Measurements from ENCODE around the gene PUS7L.
"Not testable (repeated sequence)": the region's sequence is repeated elsewhere in the genome, so short reads cannot be mapped to it uniquely, and the experiment has no call there.

The PUS7L gene, protein sequence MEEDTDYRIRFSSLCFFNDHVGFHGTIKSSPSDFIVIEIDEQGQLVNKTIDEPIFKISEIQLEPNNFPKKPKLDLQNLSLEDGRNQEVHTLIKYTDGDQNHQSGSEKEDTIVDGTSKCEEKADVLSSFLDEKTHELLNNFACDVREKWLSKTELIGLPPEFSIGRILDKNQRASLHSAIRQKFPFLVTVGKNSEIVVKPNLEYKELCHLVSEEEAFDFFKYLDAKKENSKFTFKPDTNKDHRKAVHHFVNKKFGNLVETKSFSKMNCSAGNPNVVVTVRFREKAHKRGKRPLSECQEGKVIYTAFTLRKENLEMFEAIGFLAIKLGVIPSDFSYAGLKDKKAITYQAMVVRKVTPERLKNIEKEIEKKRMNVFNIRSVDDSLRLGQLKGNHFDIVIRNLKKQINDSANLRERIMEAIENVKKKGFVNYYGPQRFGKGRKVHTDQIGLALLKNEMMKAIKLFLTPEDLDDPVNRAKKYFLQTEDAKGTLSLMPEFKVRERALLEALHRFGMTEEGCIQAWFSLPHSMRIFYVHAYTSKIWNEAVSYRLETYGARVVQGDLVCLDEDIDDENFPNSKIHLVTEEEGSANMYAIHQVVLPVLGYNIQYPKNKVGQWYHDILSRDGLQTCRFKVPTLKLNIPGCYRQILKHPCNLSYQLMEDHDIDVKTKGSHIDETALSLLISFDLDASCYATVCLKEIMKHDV

DNA sequence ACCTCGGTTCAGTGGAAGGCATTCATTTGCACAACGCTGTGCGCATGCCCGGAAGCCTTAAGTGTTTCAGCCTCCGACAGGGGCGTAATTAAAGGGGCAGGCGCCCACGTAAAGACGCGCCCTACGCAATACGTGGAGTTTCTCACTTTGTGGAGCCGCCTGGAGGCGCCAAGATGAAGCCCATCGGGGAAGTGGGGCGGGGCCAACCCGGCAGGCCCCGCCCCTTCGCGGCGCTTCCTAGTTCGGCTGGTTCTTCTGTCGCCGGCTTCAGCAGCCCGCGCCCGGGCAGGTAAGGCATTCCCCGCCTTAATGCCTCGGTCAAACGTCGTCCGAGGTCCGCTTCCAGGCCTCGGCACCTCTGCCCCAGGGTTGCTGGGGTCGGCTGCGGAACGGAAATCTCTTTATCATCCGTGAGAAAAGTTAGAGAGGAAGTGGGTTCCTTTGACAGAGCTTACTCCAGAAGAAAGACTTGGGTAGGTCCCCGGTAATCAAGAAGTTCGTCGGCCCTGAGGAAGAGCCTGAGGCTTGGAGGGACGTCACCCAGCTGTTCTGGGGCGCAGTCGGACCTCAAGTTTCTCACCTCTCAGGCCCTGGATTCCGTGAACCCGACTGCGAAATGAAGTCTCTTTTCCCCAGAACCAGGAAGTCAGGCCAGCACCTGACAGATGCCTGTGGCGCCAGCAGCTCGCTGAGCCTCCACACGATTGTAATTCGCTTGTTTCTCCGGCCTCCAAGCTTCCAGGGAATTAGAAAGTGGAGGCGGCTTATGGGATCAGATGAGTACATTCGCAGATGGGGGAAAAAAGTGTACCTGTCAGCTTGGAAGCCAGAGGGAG is at the start of gene PUS7L, which contains the start of gene IRAK4:
Gene PUS7L (minus strand): TSS at position 63 of the 836 bp plus-strand sequence. CDS start 3,545 bp downstream, outside the sequence.
Gene IRAK4 (plus strand): TSS at position 224 of the 836 bp plus-strand sequence. CDS start 9,161 bp downstream, outside the sequence.
- DNase-seq: peak; percentile 95

DNA sequence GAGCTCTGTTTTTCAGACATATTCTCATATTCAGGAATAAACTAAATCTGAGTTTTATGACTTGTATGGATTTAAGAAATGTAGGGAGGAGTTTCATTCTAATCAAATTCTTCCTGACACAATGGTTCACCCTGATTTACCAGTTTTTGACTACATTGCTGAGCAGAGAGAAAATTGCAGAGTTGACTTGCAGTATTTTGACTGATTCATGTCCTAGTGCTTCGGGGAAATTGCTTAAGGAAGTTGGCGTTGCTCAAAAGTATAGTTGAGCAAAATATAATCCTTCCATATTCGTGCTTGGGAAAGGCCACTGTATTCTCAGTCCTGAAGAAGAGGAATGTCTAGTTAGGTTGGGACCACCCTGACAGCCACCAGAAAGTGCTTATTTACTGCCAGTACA is 48.8 kb upstream of the PUS7L start:
- DNase-seq: no peak

DNA sequence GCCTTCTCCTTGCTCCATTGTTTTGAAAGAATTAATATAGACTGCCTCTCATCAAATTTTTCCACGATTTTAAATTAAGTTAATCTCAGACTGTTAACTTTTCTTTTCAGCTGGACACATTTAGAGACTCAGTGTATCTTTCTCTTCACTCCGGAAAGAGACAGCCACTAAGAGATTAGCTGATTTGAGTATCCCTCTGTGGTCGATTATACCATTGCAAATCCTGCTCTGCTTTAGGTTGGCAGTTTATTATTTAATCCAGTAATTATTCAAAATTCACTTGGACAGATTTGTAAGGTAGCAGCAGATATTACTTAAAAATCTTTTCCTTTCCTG is 48.1 kb upstream of the PUS7L start:
- no peak for DNase-seq

DNA sequence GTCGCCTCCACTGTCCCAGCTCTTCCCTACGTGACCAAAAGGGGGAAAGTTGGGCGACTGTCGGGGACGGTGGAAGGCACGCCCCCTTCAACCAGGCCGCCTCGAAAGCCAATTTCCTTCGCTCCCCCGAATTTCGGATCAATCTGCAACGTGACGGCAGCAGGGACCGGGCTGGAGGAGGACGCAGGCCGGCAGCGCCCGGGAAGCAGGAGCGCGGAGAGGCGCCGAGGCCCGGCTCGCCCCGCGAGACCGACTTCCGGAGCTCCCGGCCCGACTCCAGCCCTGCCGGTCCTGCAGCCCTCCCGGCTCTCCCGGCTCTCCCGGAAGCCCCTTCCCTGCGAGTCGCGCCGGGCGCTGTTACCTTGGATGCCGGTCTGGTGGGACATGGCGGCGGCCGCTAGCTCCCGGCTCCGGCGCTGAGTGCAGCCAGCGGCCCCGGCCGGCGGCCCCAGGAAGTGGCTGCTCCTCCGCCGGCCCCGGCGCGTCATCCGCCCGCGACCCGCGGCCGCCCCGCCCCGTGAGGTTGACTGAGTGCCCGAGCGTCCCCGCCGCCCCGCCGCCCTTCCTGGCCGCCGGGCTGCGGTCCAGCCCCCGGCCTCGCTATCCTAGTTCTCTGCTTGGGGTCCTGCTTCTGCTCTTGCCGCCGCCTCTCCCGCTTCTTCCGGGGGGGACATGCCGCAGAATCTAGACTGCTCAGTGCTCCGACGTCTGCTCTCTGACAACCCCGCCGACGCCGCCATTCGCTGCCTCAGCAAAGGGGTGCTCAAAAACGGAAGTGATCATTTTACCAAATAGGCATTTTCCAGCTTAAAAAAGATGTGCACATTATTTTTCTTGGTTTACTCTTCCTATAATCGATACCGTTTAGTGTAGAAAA is 47.5 kb upstream of the PUS7L start, which contains the start of gene TWF1:
Gene TWF1 (minus strand): TSS at position 458 of the 877 bp plus-strand sequence. CDS start 72 bp downstream, at position 386.
- peak; percentile 89 for DNase-seq

DNA sequence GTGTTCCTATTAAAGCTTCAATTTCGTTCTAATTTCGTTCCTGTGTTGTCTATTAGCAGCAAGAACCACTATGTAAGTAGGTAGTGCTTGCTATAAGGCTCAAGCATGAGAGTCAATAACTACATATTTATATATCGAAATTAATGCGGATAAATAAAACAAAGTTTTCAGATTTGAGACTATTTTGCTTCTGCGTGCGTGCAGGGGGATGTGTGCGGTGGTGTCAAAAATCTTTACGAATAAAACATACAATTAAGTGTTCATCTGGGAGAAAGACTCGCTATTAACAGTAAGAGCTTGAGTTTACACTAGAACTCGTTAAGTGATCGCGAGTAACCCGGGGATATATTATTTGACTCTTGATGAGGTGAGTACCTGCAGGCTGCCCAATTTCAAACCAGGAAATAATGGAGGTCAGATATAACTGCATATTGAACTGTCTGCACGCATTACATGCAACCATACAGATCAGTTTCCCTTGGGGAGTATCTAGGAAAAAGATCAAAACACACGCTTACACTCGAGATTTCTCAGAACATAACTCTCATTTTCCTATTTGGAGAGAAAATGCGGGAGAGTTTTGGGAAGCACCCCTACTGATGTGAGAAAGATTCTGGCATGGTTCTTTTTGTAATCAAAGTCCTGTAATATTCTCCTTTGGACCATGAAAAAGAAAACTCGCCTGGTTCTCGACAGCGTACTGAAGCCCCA is 46.7 kb upstream of the PUS7L start:
- no peak for DNase-seq

DNA sequence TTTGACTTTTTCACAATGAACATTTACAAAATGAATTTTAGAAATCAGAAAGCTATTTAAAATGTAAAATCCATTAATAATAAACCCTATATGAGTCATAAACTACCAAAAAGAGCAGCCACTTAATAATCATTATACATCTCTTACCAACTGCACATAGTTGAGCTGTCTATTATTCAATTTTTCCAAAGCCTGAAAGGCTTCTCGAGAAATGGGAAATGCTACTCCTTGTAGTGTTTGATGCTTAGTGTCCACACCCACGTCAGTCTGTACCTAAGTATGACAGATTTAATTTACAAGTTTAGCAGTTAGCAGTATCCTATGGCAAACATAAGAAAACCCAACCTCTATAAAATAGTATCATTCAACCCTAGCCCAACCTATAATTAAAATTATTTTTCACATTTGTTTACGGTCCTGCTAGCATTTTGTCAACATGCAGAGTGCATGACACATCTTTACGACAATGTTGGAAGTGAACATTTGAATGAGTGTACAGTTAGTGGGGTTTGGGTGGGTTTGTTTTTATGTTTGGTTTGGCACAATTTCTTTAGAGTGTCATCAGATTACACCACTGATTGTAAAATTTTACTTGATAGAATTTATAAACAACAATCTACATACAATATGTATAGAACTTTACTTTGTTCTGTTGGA is 39.1 kb upstream of the PUS7L start:
- no peak for DNase-seq

DNA sequence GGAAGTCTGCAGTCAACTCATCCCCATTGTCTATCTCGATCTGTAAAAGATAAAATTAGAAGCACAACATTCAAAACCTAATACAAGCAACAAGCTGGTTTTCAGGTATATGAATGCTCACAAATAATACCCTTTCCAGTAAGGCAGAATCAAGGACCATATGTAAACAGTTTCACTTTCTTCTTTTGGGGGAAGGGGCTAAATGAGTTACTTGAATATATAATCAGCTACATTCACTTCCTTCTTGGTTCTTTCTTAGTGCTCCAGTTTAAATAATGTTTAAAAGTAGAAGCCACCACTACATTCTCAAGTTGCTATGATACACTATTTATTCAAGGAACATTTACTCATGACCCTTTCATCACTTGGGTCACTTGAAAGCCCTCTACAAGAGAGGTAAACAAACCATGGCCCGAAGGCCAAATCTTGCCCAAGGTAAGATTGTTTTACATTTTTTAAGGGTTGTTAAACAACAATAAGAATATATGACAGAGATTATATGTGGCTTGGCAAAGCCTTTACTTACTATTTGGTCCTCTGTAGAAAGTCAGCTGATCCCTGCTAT is 37.2 kb upstream of the PUS7L start:
- DNase-seq: no peak

DNA sequence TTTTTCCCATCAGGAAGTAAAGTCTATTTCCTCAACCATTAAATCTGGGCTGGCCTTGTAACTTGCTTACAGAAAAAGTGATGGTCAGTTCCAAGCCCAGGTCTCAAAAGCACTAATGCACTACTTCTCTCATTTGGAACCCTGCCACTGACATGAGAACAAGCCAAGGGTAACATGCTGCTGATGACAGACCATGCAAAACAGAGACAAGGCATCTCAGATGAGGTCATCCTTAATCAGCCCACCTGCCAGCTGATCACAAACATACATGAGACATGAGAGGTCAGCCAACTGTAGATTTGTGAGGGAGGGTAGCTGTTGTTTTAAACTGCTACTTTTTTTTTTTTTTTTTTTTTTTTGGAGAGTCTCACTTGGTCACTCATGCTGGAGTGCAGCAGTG is 31.4 kb upstream of the PUS7L start:
- no peak for DNase-seq

DNA sequence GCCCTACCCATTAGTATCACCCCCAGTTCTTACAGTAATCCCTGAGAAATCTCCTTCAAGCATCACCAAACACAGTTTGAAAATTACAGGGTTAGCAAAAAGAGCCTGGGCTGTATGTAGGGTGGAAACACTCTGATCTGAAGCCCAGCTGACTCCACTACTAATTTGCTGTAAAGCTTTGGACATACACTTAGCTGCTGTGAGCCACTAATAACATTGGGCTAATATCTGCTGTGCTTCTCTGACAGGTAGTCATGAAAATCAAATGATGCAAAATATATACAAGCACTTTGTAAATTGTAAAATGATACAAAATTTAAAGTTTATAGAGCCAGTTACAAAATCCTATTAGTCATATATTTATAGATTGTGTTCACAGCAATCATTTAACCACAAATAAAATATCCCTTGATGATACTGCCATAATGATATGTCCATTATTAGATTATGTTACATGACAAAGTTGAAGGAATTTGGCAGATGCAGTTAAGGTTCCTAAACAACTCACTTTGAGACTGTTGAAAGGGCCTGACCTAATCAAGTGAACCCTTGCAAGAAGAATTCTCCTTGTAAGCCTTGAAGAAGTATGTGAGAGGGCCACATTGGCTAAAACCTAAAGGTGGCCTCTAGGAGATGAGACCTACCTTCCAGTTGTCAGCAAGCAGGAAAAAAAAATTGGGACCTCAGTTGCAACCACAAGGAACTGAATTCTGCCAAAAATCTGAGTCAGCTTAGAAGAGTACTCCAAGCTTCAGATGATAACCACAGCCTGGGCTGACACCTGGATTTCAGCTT is 28.5 kb upstream of the PUS7L start:
- no peak for DNase-seq

DNA sequence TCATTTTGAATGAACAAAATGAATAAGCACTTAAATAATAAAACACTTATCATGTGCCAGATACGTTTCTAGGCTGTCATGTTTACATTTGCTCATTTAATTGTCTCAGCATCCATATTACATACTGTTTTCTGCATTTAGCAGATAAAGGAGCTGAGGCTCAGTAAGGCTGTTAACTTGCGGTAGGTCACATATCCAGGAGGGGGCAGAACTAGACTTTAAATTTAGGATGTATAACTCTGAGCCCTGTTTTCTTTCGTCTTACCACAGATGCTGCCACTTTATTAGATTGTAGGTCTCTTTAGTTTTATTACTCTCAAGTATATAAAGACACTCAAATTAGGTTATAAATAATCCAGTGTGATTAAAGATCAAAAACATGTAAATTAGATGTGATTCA is 17.9 kb upstream of the PUS7L start:
- DNase-seq: no peak

DNA sequence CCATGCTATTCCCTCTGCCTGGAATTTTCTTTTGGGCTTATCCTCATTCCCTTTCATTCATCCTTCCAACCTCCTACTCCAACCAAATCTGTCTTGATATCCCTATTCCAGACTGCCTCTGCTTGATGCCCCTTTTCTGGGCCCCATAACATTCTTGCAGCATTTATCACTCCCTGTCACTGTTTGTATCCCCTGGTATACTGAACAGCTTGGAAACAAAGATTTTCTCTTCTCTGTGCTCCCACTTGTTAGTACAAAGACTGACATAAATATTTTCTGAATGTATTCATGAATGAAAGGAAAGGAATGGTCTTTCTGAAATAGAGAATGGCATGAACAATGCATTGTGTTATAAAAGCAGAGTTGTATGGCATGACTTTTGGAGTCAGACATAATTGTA is 7.7 kb upstream of the PUS7L start:
- no peak for DNase-seq

DNA sequence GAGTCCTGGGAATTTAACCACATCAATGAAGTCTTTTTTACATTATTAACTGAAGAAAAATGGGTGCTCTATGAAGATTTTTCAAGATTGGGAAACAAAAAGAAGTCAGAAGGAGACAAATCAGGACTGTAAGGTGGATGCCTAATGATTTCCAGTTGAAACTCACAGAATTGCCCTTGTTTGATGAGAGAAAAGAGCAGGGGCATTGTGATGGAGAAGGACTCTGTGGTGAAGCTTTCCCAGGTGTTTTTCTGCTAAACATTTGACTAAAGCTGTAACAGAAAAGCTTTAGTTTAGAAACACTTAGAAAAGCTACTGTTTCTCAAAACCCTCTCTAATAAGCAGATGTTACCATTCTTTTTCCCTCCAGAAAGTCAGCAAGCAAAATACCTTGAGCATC is 5.9 kb upstream of the PUS7L start:
- DNase-seq: no peak

DNA sequence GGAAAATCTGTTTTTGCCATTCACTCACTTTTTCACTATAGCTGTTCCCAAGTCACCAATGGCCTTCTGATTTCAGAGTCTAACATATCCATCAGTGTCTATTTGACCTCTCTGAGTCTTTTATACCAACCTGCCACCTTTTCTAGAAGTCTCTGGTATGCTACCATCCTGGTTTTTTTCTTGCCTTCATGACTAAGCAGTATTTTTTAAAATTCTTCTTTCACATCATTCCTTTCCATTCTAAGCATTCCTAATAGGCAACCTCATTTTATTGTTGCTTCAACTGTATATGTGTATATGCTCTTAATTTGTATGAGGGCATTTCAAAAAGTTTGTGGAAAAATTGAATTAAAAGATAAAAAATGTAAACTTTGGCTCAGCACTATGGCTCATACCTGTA is 5.2 kb upstream of the PUS7L start:
- no peak for DNase-seq

DNA sequence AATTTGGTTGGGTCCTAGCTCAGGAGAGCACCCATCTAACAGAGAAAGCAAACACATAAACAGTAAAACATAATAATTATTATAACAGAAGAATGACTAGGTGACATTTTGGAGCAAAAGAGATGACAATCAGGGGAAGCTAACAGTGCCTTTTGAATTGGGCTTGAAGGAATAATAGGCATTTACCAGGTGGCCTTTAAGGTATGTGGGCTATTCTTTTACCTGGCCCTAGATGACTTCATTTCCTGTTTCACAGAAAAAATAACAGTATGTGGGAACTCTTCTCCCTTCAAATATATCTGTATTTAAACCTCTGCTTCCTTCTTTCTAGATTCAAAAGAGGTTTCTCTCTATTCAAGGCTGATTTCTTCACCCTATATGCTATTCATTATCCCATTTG is 4.0 kb upstream of the PUS7L start:
- no peak for DNase-seq

DNA sequence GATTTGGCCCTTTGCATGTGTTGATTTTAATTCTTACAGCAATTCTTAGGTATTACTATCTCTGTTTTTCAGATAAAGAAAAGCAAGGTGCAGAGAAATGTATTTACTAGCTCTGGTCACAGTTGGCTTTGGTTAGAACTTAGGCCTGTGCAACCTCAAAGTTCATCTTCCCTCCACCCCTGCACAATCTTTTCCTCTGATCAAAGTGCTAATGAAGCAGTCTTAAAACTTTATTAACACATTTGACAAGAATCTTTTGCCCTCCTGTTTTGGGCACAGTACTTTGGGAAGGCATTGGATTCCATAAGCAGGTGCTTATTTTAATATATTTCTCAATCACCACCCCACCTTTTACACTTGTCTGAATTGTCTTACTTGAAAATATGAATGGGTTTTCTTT is 2.9 kb upstream of the PUS7L start:
- DNase-seq: no peak

DNA sequence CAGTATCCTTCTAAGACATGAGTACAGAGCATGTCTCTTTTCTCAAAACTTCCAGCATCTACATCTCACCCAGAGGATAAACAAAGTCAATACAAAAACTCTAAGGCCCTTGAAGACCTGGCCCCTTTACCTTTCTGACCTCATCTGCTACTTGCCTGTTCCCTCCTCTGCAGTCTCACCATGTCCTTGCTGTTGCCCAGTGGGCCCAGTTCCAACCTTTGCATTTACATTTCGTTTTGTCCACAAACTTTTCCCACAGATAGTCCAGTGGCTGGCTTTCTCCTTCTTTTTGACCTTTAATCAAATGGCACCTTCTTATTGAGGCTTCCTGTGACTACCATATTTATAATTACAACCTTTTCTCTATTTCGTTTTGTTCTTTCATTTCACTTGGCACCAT is 1.8 kb upstream of the PUS7L start:
- no peak for DNase-seq

DNA sequence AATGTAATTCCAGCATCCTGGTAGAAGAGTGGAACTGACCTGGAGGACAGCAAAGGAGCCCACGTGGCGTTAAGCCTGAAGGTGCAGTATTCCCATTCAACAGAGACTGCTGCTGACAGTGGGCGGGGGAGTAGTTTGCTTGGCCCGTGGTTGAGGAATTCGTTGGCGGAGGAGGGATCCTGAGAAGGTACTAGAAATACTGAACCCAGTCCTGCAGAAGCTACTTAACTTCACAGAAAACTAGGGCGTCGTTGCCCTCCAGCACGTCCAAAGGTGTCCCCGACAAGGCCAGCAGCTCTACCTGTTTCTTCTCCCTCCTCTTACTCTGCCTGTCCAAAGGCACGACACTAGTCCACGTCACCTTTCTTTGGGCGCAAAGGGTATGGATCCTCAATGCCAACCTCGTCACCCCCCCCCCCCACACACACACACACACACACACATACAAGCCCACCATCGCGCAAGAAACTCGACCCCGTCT is 303 bp downstream of the PUS7L start:
- DNase-seq: no peak

DNA sequence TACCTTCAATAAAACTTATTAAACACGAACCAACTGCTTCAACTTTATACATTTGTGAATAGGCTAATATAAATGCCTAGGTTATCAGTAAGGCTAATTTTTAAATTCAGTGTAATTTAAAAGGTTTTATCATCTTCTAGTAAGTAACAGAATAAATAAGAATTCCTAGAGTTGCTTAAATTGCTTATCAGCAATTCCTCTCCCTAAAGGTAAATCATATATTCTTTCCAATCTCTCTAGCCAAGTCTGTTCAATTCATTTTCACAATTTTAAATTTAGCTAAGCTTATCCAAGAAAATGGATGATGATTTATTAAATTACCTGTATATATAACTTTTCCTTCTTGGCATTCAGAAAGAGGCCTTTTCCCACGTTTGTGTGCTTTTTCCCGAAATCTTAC is 4.6 kb downstream of the PUS7L start:
- no peak for DNase-seq

DNA sequence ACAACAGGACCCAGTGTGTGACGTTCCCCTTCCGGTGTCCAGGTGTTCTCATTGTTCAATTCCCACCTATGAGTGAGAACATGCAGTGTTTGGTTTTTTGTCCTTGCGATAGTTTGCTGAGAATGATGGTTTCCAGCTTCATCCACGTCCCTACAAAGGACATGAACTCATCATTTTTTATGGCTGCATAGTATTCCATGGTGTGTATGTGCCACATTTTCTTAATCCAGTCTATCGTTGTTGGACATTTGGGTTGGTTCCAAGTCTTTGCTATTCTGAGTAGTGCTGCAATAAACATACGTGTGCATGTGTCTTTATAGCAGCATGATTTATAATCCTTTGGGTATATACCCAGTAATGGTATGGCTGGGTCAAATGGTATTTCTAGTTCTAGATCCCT is 7.2 kb downstream of the PUS7L start:
- DNase-seq: not testable (repeated sequence)

DNA sequence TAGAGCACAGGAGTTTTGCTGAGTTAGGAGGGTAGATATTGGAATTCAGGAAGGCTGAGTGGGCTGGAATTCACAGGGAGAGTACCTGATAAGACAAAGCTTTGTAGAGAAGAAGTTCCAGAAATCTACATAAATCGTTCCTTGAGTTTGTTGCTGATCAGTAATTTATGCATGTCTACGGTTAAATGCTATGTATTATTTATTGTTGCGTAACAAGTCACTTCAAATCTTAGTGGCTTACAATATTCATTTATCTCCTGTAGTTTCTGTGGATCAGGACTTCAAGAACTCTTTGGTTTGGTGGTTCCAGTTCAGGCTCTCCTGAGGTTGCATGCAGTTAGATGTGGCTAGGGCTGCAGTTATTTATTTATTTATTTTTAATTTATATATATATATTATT is 7.8 kb downstream of the PUS7L start:
- DNase-seq: no peak
